ENCODE measurements around the gene THBS2.

THBS2 gene

DNA sequence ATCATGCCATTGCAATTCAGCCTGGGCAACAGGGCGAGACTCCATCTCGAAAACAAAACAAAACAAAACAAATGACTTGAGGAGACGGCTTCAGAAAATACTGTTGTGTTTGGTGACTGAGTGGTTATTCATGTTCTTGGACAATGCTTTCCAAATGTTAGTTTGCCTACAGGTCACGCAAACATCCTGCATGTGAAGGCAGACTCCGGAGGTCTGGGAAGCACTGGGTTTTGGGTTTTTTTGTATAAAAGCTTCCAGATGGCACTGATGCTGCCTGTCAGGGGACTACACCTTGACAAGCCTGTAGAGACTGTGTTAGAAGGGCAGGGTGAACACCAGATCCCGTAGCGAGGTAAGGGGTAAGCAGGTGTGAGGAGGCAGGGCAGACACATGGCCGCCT is 81.7 kb downstream of the THBS2 start (continued):
- TF ChIP-seq, protein P1, sequence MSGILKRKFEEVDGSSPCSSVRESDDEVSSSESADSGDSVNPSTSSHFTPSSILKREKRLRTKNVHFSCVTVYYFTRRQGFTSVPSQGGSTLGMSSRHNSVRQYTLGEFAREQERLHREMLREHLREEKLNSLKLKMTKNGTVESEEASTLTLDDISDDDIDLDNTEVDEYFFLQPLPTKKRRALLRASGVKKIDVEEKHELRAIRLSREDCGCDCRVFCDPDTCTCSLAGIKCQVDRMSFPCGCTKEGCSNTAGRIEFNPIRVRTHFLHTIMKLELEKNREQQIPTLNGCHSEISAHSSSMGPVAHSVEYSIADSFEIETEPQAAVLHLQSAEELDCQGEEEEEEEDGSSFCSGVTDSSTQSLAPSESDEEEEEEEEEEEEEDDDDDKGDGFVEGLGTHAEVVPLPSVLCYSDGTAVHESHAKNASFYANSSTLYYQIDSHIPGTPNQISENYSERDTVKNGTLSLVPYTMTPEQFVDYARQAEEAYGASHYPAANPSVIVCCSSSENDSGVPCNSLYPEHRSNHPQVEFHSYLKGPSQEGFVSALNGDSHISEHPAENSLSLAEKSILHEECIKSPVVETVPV (CRISPR knock-in tag; IDR thresholded peaks at IDR 0.05): no peak
- TF ChIP-seq ZC3H10 (CRISPR knock-in tag; IDR thresholded peaks at IDR 0.05) (no peak), ARNTL (CRISPR knock-in tag; IDR thresholded peaks at IDR 0.05; ENCODE audit: borderline replicate concordance, low read depth) (no peak), RARB (CRISPR knock-in tag; IDR thresholded peaks at IDR 0.05) (no peak), SNAI2 (CRISPR knock-in tag; IDR thresholded peaks at IDR 0.05) (no peak), ZNF8 (CRISPR knock-in tag; IDR thresholded peaks at IDR 0.05) (no peak)

DNA sequence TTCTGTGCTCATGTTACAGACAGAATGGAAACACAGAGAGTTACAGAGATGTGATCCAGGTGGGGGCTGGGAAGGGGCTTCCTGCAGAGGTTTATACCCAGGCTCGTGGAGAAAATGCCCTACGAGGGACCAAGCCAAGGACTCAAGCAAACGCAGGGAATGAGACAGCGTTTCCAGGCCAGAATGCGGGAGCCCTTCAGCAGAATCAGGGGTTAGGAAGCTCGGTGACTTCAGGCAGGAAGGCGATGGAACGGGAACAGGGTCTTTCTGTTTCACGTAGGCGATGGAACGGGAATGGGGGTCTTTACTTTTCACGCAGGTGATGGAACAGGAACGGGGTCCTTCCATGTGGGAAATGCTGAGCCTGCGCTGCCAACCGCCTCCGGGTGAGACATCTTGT is 82.6 kb downstream of the THBS2 start:
- TF ChIP-seq ARNTL (CRISPR knock-in tag; IDR thresholded peaks at IDR 0.05; ENCODE audit: borderline replicate concordance, low read depth): no peak
- TF ChIP-seq, protein P1 (CRISPR knock-in tag; IDR thresholded peaks at IDR 0.05): no peak
- TF ChIP-seq ZNF8 (CRISPR knock-in tag; IDR thresholded peaks at IDR 0.05): no peak
- TF ChIP-seq ZC3H10 (CRISPR knock-in tag; IDR thresholded peaks at IDR 0.05): no peak
- no peak for TF ChIP-seq ZNF565 (CRISPR knock-in tag; conservative IDR thresholded peaks at IDR 0.05; ENCODE audit: low read depth)
- no peak for TF ChIP-seq PPARA (CRISPR knock-in tag; IDR thresholded peaks at IDR 0.05; ENCODE audit: borderline replicate concordance)
- no peak for TF ChIP-seq SNAI2 (CRISPR knock-in tag; IDR thresholded peaks at IDR 0.05)
- no peak for TF ChIP-seq CSDC2 (CRISPR knock-in tag; IDR thresholded peaks at IDR 0.05)
- TF ChIP-seq, protein P2, sequence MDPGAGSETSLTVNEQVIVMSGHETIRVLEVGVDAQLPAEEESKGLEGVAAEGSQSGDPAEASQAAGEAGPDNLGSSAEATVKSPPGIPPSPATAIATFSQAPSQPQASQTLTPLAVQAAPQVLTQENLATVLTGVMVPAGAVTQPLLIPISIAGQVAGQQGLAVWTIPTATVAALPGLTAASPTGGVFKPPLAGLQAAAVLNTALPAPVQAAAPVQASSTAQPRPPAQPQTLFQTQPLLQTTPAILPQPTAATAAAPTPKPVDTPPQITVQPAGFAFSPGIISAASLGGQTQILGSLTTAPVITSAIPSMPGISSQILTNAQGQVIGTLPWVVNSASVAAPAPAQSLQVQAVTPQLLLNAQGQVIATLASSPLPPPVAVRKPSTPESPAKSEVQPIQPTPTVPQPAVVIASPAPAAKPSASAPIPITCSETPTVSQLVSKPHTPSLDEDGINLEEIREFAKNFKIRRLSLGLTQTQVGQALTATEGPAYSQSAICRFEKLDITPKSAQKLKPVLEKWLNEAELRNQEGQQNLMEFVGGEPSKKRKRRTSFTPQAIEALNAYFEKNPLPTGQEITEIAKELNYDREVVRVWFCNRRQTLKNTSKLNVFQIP (CRISPR knock-in tag; IDR thresholded peaks at IDR 0.05; ENCODE audit: borderline replicate concordance, low read depth): no peak
- no peak for TF ChIP-seq TOX (CRISPR knock-in tag; IDR thresholded peaks at IDR 0.05; ENCODE audit: borderline replicate concordance)
- TF ChIP-seq ESRRG (CRISPR knock-in tag; IDR thresholded peaks at IDR 0.05): no peak
- TF ChIP-seq, protein P3, sequence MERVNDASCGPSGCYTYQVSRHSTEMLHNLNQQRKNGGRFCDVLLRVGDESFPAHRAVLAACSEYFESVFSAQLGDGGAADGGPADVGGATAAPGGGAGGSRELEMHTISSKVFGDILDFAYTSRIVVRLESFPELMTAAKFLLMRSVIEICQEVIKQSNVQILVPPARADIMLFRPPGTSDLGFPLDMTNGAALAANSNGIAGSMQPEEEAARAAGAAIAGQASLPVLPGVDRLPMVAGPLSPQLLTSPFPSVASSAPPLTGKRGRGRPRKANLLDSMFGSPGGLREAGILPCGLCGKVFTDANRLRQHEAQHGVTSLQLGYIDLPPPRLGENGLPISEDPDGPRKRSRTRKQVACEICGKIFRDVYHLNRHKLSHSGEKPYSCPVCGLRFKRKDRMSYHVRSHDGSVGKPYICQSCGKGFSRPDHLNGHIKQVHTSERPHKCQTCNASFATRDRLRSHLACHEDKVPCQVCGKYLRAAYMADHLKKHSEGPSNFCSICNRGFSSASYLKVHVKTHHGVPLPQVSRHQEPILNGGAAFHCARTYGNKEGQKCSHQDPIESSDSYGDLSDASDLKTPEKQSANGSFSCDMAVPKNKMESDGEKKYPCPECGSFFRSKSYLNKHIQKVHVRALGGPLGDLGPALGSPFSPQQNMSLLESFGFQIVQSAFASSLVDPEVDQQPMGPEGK (CRISPR knock-in tag; IDR thresholded peaks at IDR 0.05; ENCODE audit: borderline replicate concordance): no peak
- TF ChIP-seq ZNF70 (CRISPR knock-in tag; IDR thresholded peaks at IDR 0.05): no peak
- no peak for TF ChIP-seq GLIS3 (CRISPR knock-in tag; IDR thresholded peaks at IDR 0.05)
- TF ChIP-seq, protein P4, sequence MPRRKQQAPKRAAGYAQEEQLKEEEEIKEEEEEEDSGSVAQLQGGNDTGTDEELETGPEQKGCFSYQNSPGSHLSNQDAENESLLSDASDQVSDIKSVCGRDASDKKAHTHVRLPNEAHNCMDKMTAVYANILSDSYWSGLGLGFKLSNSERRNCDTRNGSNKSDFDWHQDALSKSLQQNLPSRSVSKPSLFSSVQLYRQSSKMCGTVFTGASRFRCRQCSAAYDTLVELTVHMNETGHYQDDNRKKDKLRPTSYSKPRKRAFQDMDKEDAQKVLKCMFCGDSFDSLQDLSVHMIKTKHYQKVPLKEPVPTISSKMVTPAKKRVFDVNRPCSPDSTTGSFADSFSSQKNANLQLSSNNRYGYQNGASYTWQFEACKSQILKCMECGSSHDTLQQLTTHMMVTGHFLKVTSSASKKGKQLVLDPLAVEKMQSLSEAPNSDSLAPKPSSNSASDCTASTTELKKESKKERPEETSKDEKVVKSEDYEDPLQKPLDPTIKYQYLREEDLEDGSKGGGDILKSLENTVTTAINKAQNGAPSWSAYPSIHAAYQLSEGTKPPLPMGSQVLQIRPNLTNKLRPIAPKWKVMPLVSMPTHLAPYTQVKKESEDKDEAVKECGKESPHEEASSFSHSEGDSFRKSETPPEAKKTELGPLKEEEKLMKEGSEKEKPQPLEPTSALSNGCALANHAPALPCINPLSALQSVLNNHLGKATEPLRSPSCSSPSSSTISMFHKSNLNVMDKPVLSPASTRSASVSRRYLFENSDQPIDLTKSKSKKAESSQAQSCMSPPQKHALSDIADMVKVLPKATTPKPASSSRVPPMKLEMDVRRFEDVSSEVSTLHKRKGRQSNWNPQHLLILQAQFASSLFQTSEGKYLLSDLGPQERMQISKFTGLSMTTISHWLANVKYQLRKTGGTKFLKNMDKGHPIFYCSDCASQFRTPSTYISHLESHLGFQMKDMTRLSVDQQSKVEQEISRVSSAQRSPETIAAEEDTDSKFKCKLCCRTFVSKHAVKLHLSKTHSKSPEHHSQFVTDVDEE (CRISPR knock-in tag; IDR thresholded peaks at IDR 0.05): no peak
- no peak for TF ChIP-seq ZFP3 (CRISPR knock-in tag; IDR thresholded peaks at IDR 0.05)
- TF ChIP-seq ZFP30 (CRISPR knock-in tag; IDR thresholded peaks at IDR 0.05): no peak
- no peak for ATAC-seq

DNA sequence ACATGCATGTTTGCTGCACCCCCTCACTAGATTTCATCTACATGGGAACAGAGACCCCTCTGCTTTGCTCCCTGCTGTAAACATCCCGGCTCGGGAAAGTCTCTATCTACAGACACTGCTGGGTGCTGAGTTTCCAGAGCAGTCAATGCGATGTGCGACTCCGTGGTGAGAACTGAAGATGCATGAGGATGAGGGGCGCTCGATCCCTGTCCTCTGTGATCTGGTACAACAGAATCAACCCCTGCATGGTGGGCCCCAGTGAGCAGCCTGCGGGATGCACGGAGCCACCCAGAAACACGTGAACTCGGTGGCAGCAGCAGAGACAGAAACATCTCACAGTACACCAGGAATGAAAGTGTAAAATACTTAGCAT is 83.1 kb downstream of the THBS2 start:
- no peak for ATAC-seq
- TF ChIP-seq, protein P2 (CRISPR knock-in tag; IDR thresholded peaks at IDR 0.05; ENCODE audit: borderline replicate concordance, low read depth): no peak
- TF ChIP-seq, protein P4 (CRISPR knock-in tag; IDR thresholded peaks at IDR 0.05): no peak
- TF ChIP-seq BACH2 (CRISPR knock-in tag; IDR thresholded peaks at IDR 0.05; ENCODE audit: borderline replicate concordance) (no peak), ZNF565 (CRISPR knock-in tag; conservative IDR thresholded peaks at IDR 0.05; ENCODE audit: low read depth) (no peak), GLIS3 (CRISPR knock-in tag; IDR thresholded peaks at IDR 0.05) (no peak), ZFP30 (CRISPR knock-in tag; IDR thresholded peaks at IDR 0.05) (no peak), ZNF8 (CRISPR knock-in tag; IDR thresholded peaks at IDR 0.05) (no peak), TCF4 (CRISPR knock-in tag; IDR thresholded peaks at IDR 0.05; ENCODE audit: borderline replicate concordance) (no peak), PPARA (CRISPR knock-in tag; IDR thresholded peaks at IDR 0.05; ENCODE audit: borderline replicate concordance) (no peak), ISL1 (CRISPR knock-in tag; IDR thresholded peaks at IDR 0.05) (no peak), OSR1 (CRISPR knock-in tag; IDR thresholded peaks at IDR 0.05) (no peak)
- TF ChIP-seq, protein P1 (CRISPR knock-in tag; IDR thresholded peaks at IDR 0.05): no peak
